ENCODE results near the gene LIMS1.
"Not testable (repeated sequence)": the region's sequence is repeated elsewhere in the genome, so short reads cannot be mapped to it uniquely, and the experiment has no call there.

LIMS1 gene

GRCh38 chr2:108670282-108670681 is 136.0 kb downstream of the LIMS1 start:
- DNase-seq, result not testable (repeated sequence)

- not testable (repeated sequence) for DNase-seq
Observed at GRCh38 chr2:108672200-108672805, 138.0 kb downstream of the LIMS1 start.

- not testable (repeated sequence) for DNase-seq
Observed at GRCh38 chr2:108676522-108676921, 142.3 kb downstream of the LIMS1 start.

GRCh38 chr2:108677239-108677744 is 143.0 kb downstream of the LIMS1 start:
- not testable (repeated sequence) for DNase-seq

- DNase-seq, result not testable (repeated sequence)
Observed at GRCh38 chr2:108678198-108678651, 144.0 kb downstream of the LIMS1 start.

GRCh38 chr2:108680805-108681204 is 146.5 kb downstream of the LIMS1 start:
- DNase-seq, result not testable (repeated sequence)

GRCh38 chr2:108688818-108689756 is 154.8 kb downstream of the LIMS1 start:
- not testable (repeated sequence) for DNase-seq

- not testable (repeated sequence) for DNase-seq
Observed at GRCh38 chr2:108690001-108690400, 155.7 kb downstream of the LIMS1 start.

- DNase-seq, result no peak
Observed at GRCh38 chr2:108691447-108691846, 157.2 kb downstream of the LIMS1 start.

GRCh38 chr2:108701208-108701607 is 166.9 kb downstream of the LIMS1 start:
- no peak for DNase-seq

GRCh38 chr2:108701806-108702205 is 167.5 kb downstream of the LIMS1 start:
- DNase-seq, result no peak

- DNase-seq, result no peak
Observed at GRCh38 chr2:108704871-108705270, 170.6 kb downstream of the LIMS1 start.

- DNase-seq, result no peak
Observed at GRCh38 chr2:108707300-108707699, 173.0 kb downstream of the LIMS1 start.

GRCh38 chr2:108716971-108717370 is 182.7 kb downstream of the LIMS1 start:
- not testable (repeated sequence) for DNase-seq

GRCh38 chr2:108719149-108720044 is 185.1 kb downstream of the LIMS1 start, which contains the start of gene RANBP2:
RANBP2 (plus strand) TSS chr2:108719482; CDS start chr2:108719607, 125 bp downstream.
- DNase-seq, result peak; percentile 97

- not testable (repeated sequence) for DNase-seq
Observed at GRCh38 chr2:108726048-108726447, 191.8 kb downstream of the LIMS1 start.

GRCh38 chr2:108734656-108735055 is 200.4 kb downstream of the LIMS1 start:
- not testable (repeated sequence) for DNase-seq

All from activated CD8-positive, alpha-beta memory T cell treated with anti-CD3 and anti-CD28 coated beads, Interleukin-2, amount 50 U/mL, for 4 hours (primary cell).